HG03135 (cell line): ENCODE data around the gene TSNAXIP1.
"Not testable (repeated sequence)": the region's sequence is repeated elsewhere in the genome, so short reads cannot be mapped to it uniquely, and the experiment has no call there.

Experiments
- ATAC-seq: cut with Tn5 transposase; IDR thresholded peaks from one replicate; pipeline ENCODE4 v1.9.1; 2021; ENCODE audit warnings: mild to moderate bottlenecking, moderate library complexity; ENCODE audit not compliant: unreplicated experiment

Gene TSNAXIP1

GRCh38 chr16:67857547-67858233 lies 51.0 kb downstream of the TSNAXIP1 start:
- no peak for ATAC-seq

- no peak for ATAC-seq
These were observed 51.8 kb downstream of the TSNAXIP1 start for GRCh38 chr16:67858500-67858899.

- no peak for ATAC-seq
These were observed 54.1 kb downstream of the TSNAXIP1 start for GRCh38 chr16:67860589-67861398.

- ATAC-seq: no peak
These were observed 55.2 kb downstream of the TSNAXIP1 start for GRCh38 chr16:67861877-67862276.

GRCh38 chr16:67862623-67863583 lies 56.2 kb downstream of the TSNAXIP1 start:
- no peak for ATAC-seq

- not testable (repeated sequence) for ATAC-seq
These were observed 57.4 kb downstream of the TSNAXIP1 start for GRCh38 chr16:67864044-67864443.

- ATAC-seq: no peak
These were observed 57.9 kb downstream of the TSNAXIP1 start for GRCh38 chr16:67864594-67864993.

- ATAC-seq: no peak
These were observed 58.6 kb downstream of the TSNAXIP1 start for GRCh38 chr16:67865318-67865717.

- no peak for ATAC-seq
These were observed 61.6 kb downstream of the TSNAXIP1 start for GRCh38 chr16:67868290-67868689.

GRCh38 chr16:67869653-67870052 lies 63.0 kb downstream of the TSNAXIP1 start:
- ATAC-seq: no peak

GRCh38 chr16:67871256-67871655 lies 64.6 kb downstream of the TSNAXIP1 start:
- no peak for ATAC-seq

GRCh38 chr16:67872131-67872630 lies 65.5 kb downstream of the TSNAXIP1 start:
- ATAC-seq: no peak

- ATAC-seq: peak; percentile 79
These were observed 66.1 kb downstream of the TSNAXIP1 start, which contains the start of gene EDC4 for GRCh38 chr16:67872631-67873434. Gene EDC4, plus strand, starts transcription at chr16:67873052. Its CDS starts 210 bp downstream, at chr16:67873262.

- ATAC-seq: peak; percentile 20
These were observed 67.0 kb downstream of the TSNAXIP1 start for GRCh38 chr16:67873435-67874370.

- no peak for ATAC-seq
These were observed 67.7 kb downstream of the TSNAXIP1 start for GRCh38 chr16:67874372-67874771.

- no peak for ATAC-seq
These were observed 70.4 kb downstream of the TSNAXIP1 start for GRCh38 chr16:67877064-67877463.
